ENCODE data around the gene WNT10A.

DNA sequence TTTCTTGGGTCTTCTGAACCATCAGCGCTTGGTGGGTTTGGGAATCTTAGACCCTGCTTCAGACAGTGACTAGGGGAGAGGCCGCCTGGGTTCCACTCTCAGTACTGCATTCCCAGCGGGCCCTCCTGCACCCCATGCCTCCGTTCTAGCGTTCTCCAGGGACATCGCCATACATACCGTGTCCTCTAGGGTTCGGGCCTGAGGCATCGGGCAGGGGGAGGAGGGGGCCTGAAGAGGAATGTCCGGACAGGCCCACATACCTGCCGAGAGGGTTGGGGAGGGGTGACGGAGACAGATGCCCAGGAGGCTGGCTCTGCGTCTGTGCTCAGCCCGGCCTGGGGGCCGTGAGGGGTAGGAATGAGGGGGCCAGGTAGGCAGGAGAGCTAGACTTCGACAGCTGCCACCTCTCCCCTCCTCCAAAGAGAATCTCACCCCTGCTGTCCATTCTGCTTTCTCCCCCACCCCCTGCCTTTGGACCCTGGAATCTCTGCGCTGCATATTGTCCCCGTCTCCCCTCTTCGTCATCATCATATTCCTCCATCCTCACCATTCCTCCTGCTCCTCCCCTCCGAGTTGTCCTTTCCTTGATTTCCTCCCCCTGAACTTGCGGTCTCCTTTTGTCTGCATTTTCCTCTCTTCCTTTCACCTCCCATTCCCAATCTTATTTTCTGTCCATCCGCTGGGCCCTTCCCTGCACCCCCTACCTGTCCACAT is 7.8 kb upstream of the WNT10A start:
- TF ChIP-seq, protein P1, sequence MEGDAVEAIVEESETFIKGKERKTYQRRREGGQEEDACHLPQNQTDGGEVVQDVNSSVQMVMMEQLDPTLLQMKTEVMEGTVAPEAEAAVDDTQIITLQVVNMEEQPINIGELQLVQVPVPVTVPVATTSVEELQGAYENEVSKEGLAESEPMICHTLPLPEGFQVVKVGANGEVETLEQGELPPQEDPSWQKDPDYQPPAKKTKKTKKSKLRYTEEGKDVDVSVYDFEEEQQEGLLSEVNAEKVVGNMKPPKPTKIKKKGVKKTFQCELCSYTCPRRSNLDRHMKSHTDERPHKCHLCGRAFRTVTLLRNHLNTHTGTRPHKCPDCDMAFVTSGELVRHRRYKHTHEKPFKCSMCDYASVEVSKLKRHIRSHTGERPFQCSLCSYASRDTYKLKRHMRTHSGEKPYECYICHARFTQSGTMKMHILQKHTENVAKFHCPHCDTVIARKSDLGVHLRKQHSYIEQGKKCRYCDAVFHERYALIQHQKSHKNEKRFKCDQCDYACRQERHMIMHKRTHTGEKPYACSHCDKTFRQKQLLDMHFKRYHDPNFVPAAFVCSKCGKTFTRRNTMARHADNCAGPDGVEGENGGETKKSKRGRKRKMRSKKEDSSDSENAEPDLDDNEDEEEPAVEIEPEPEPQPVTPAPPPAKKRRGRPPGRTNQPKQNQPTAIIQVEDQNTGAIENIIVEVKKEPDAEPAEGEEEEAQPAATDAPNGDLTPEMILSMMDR (IDR thresholded peaks at IDR 0.05), result no peak
- TF ChIP-seq, protein P2, sequence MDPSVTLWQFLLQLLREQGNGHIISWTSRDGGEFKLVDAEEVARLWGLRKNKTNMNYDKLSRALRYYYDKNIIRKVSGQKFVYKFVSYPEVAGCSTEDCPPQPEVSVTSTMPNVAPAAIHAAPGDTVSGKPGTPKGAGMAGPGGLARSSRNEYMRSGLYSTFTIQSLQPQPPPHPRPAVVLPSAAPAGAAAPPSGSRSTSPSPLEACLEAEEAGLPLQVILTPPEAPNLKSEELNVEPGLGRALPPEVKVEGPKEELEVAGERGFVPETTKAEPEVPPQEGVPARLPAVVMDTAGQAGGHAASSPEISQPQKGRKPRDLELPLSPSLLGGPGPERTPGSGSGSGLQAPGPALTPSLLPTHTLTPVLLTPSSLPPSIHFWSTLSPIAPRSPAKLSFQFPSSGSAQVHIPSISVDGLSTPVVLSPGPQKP (IDR thresholded peaks at IDR 0.05; ENCODE audit: low read depth, low read length), result no peak
- TF ChIP-seq, protein P3, sequence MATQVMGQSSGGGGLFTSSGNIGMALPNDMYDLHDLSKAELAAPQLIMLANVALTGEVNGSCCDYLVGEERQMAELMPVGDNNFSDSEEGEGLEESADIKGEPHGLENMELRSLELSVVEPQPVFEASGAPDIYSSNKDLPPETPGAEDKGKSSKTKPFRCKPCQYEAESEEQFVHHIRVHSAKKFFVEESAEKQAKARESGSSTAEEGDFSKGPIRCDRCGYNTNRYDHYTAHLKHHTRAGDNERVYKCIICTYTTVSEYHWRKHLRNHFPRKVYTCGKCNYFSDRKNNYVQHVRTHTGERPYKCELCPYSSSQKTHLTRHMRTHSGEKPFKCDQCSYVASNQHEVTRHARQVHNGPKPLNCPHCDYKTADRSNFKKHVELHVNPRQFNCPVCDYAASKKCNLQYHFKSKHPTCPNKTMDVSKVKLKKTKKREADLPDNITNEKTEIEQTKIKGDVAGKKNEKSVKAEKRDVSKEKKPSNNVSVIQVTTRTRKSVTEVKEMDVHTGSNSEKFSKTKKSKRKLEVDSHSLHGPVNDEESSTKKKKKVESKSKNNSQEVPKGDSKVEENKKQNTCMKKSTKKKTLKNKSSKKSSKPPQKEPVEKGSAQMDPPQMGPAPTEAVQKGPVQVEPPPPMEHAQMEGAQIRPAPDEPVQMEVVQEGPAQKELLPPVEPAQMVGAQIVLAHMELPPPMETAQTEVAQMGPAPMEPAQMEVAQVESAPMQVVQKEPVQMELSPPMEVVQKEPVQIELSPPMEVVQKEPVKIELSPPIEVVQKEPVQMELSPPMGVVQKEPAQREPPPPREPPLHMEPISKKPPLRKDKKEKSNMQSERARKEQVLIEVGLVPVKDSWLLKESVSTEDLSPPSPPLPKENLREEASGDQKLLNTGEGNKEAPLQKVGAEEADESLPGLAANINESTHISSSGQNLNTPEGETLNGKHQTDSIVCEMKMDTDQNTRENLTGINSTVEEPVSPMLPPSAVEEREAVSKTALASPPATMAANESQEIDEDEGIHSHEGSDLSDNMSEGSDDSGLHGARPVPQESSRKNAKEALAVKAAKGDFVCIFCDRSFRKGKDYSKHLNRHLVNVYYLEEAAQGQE (IDR thresholded peaks at IDR 0.05), result no peak
- TF ChIP-seq, protein P4, sequence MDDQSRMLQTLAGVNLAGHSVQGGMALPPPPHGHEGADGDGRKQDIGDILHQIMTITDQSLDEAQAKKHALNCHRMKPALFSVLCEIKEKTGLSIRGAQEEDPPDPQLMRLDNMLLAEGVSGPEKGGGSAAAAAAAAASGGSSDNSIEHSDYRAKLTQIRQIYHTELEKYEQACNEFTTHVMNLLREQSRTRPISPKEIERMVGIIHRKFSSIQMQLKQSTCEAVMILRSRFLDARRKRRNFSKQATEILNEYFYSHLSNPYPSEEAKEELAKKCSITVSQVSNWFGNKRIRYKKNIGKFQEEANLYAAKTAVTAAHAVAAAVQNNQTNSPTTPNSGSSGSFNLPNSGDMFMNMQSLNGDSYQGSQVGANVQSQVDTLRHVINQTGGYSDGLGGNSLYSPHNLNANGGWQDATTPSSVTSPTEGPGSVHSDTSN (IDR thresholded peaks at IDR 0.05), result no peak
- no peak for TF ChIP-seq NPAS2 (CRISPR knock-in tag; IDR thresholded peaks at IDR 0.05; ENCODE audit: borderline replicate concordance)
- TF ChIP-seq POLR2A (IDR thresholded peaks at IDR 0.05; ENCODE audit: low read length), result no peak
- TF ChIP-seq RFX5 (IDR thresholded peaks at IDR 0.05), result no peak
- TF ChIP-seq BHLHE40 (IDR thresholded peaks at IDR 0.05; ENCODE audit: low read depth, low read length), result no peak
- no peak for TF ChIP-seq NFE2L2 (conservative IDR thresholded peaks at IDR 0.05; ENCODE audit: low read length)
- TF ChIP-seq EHF (CRISPR knock-in tag; IDR thresholded peaks at IDR 0.05), result no peak
